GM21619 (cell line): ENCODE results near the gene STX16.

ENCODE experiments used
- ATAC-seq: cut with Tn5 transposase; IDR thresholded peaks from one replicate; pipeline ENCODE4 v1.9.1; 2021; ENCODE audit not compliant: unreplicated experiment

Gene STX16

GRCh38 chr20:58708246-58708931 lies 57.3 kb downstream of the STX16 start:
- no peak for ATAC-seq

- no peak for ATAC-seq
These were observed 58.1 kb downstream of the STX16 start for GRCh38 chr20:58709013-58709702.

GRCh38 chr20:58709703-58710039 lies 58.6 kb downstream of the STX16 start:
- ATAC-seq = no peak

- no peak for ATAC-seq
These were observed 59.6 kb downstream of the STX16 start for GRCh38 chr20:58710481-58711265.

GRCh38 chr20:58711266-58712051 lies 60.4 kb downstream of the STX16 start:
- ATAC-seq = no peak

GRCh38 chr20:58712151-58712791 lies 61.2 kb downstream of the STX16 start:
- ATAC-seq = no peak

GRCh38 chr20:58712806-58713731 lies 62.0 kb downstream of the STX16 start:
- ATAC-seq = no peak

GRCh38 chr20:58713801-58714339 lies 62.8 kb downstream of the STX16 start:
- no peak for ATAC-seq

GRCh38 chr20:58714340-58714922 lies 63.3 kb downstream of the STX16 start:
- ATAC-seq = no peak

- no peak for ATAC-seq
These were observed 63.9 kb downstream of the STX16 start for GRCh38 chr20:58714923-58715351.

GRCh38 chr20:58715391-58715800 lies 64.3 kb downstream of the STX16 start:
- no peak for ATAC-seq

GRCh38 chr20:58715801-58716475 lies 64.9 kb downstream of the STX16 start:
- no peak for ATAC-seq

- ATAC-seq = no peak
These were observed 65.6 kb downstream of the STX16 start for GRCh38 chr20:58716476-58717277.

GRCh38 chr20:58717278-58718091 lies 66.4 kb downstream of the STX16 start:
- ATAC-seq = no peak

GRCh38 chr20:58718121-58718563 lies 67.1 kb downstream of the STX16 start:
- ATAC-seq = no peak

GRCh38 chr20:58718729-58719128 lies 67.6 kb downstream of the STX16 start:
- ATAC-seq = no peak

GRCh38 chr20:58719258-58719657 lies 68.2 kb downstream of the STX16 start:
- no peak for ATAC-seq
